GM23338 (cell line): ENCODE results near the gene CTNND2. TPM values are rescaled to one million over a fixed set of nuclear protein-coding genes. Genes with fewer than 3 reads are reported as not detected.

Experiments
- ATAC-seq: fragments of 200-7000 bp; cut with Tn5 transposase; 3 replicates; pipeline ENCODE4 v1.9.1; 2020
- DNase-seq: peaks from one replicate; pipeline ENCODE4 v3.0.0-alpha.2; 2015; ENCODE audit warnings: low spot score
- H2AFZ ChIP-seq: fragments of 200-600 bp; sonication (generic); 2 replicates; pipeline ENCODE4 v1.8.0; 2016; ENCODE audit warnings: antibody characterized with exemption, mild to moderate bottlenecking, moderate library complexity
- H3F3A ChIP-seq: fragments of 200-600 bp; sonication (generic); replicated peaks from 2 replicates; pipeline ENCODE4 v1.8.0; 2017; ENCODE audit warnings: antibody characterized with exemption, mixed run types, low read depth
- H3K27ac ChIP-seq: fragments of 200-600 bp; sonication (generic); 2 replicates; pipeline ENCODE4 v1.6.1; 2016; ENCODE audit warnings: low read depth
- H3K27me3 ChIP-seq: fragments of 200-600 bp; sonication (generic); 2 replicates; pipeline ENCODE4 v1.8.0; 2016; ENCODE audit warnings: mild to moderate bottlenecking, mixed run types, moderate library complexity; ENCODE audit not compliant: insufficient read depth
- H3K36me3 ChIP-seq: fragments of 200-600 bp; sonication (generic); 2 replicates; pipeline ENCODE4 v1.8.0; 2016; ENCODE audit warnings: mild to moderate bottlenecking; ENCODE audit not compliant: insufficient read depth
- H3K4me1 ChIP-seq: fragments of 200-600 bp; sonication (generic); 2 replicates; pipeline ENCODE4 v1.8.0; 2016; ENCODE audit warnings: mild to moderate bottlenecking, moderate library complexity; ENCODE audit not compliant: insufficient read depth
- H3K4me2 ChIP-seq: fragments of 200-600 bp; sonication (generic); 2 replicates; pipeline ENCODE4 v1.7.1; 2017; ENCODE audit warnings: mixed run types
- H3K4me3 ChIP-seq: fragments of 200-600 bp; sonication (generic); 2 replicates; pipeline ENCODE4 v1.6.1; 2016; ENCODE audit warnings: mixed run types
- H3K79me2 ChIP-seq: fragments of 200-600 bp; sonication (generic); replicated peaks from 2 replicates; pipeline ENCODE4 v1.8.0; 2017; ENCODE audit warnings: mild to moderate bottlenecking; ENCODE audit not compliant: insufficient read depth
- H3K9me2 ChIP-seq: fragments of 200-600 bp; sonication (generic); 2 replicates; pipeline ENCODE4 v1.8.0; 2017; ENCODE audit not compliant: insufficient read depth
- H4K20me1 ChIP-seq: fragments of 200-600 bp; sonication (generic); replicated peaks from 2 replicates; pipeline ENCODE4 v1.8.0; 2017; ENCODE audit warnings: mild to moderate bottlenecking; ENCODE audit not compliant: insufficient read depth
- H3K27ac Mint-ChIP-seq: 2 replicates; pipeline ENCODE4 v1.8.0; 2020; ENCODE audit warnings: inconsistent platforms, mild to moderate bottlenecking, moderate library complexity, mixed read lengths
- H3K27me3 Mint-ChIP-seq: 3 replicates; pipeline ENCODE4 v1.8.0; 2022; ENCODE audit warnings: low read depth, mild to moderate bottlenecking, moderate library complexity, mixed read lengths, inconsistent platforms; ENCODE audit not compliant: insufficient read depth, poor library complexity
- H3K36me3 Mint-ChIP-seq: 3 replicates; pipeline ENCODE4 v1.8.0; 2021; ENCODE audit warnings: low read depth, mild to moderate bottlenecking, inconsistent platforms, moderate library complexity, mixed read lengths
- H3K4me1 Mint-ChIP-seq: 3 replicates; pipeline ENCODE4 v1.8.0; 2020; ENCODE audit warnings: mild to moderate bottlenecking, inconsistent platforms, mixed read lengths
- H3K4me3 Mint-ChIP-seq: 3 replicates; pipeline ENCODE4 v1.8.0; 2021; ENCODE audit warnings: moderate library complexity, mild to moderate bottlenecking, inconsistent platforms, mixed read lengths
- H3K9me3 Mint-ChIP-seq: 3 replicates; pipeline ENCODE4 v1.8.0; 2020; ENCODE audit warnings: moderate library complexity, mild to moderate bottlenecking, inconsistent platforms, mixed read lengths
- CREB1 ChIP-seq: fragments of 250-450 bp; sonication (Bioruptor Pico); IDR thresholded peaks from 2 replicates; pipeline ENCODE4 v1.5.0; 2020; ENCODE audit warnings: low read depth, mild to moderate bottlenecking, moderate library complexity
- EZH2 ChIP-seq: fragments of 200-600 bp; sonication (generic); IDR thresholded peaks from one replicate; pipeline ENCODE4 v1.8.0; 2017; ENCODE audit warnings: antibody characterized with exemption, mild to moderate bottlenecking, low read depth; ENCODE audit not compliant: unreplicated experiment
- EZH2phosphoT487 ChIP-seq: fragments of 200-600 bp; sonication (generic); IDR thresholded peaks from one replicate; pipeline ENCODE4 v1.8.1; 2018; ENCODE audit warnings: antibody characterized with exemption; ENCODE audit not compliant: unreplicated experiment
- JUNB ChIP-seq: IDR thresholded peaks from one replicate; pipeline ENCODE4 v1.6.1; 2016; ENCODE audit warnings: antibody characterized with exemption; ENCODE audit not compliant: unreplicated experiment
- NANOG ChIP-seq: IDR thresholded peaks from 2 replicates; pipeline ENCODE4 v1.6.1; 2016; ENCODE audit warnings: antibody characterized with exemption, borderline replicate concordance
- POLR2AphosphoS5 ChIP-seq: IDR thresholded peaks from 2 replicates; pipeline ENCODE4 v1.6.1; 2016; ENCODE audit warnings: antibody characterized with exemption, low read depth
- STAT1 ChIP-seq: IDR thresholded peaks from one replicate; pipeline ENCODE4 v1.6.1; 2016; ENCODE audit warnings: antibody characterized with exemption; ENCODE audit not compliant: unreplicated experiment
- ZNF114 ChIP-seq: fragments of 250-450 bp; sonication (Bioruptor Pico); IDR thresholded peaks from 2 replicates; pipeline ENCODE4 v1.5.0; 2020; ENCODE audit warnings: mild to moderate bottlenecking, moderate library complexity
- ZNF331 ChIP-seq: fragments of 250-450 bp; sonication (Bioruptor Pico); IDR thresholded peaks from 2 replicates; pipeline ENCODE4 v1.5.0; 2020; ENCODE audit warnings: low read depth, mild to moderate bottlenecking, moderate library complexity
- polyA plus RNA-seq: library from polyadenylated mRNA; unstranded; fragments of >200 nt; fragmentation: Nextera tagmentation; extraction: Ambion mirVana; gene quantifications from 2 replicates; pipeline ENCODE4 v1.2.1, GENCODE V29; 2016
- total RNA-seq: library from RNA; depleted of rRNA; stranded (reverse); fragments of >200 nt; shearing (Covaris generic); gene quantifications from 2 replicates; pipeline ENCODE4 v1.2.3, GENCODE V29; 2014
- TF ChIP-seq, protein P1 (sequence below), 2 experiments: fragments of 200-600 bp in 1 of 2; sonication (generic) in 1 of 2; conservative IDR thresholded peaks; 2 replicates each; pipeline versions ENCODE4 v1.5.1 to v1.6.1; 2016 to 2017; ENCODE audit warnings: antibody characterized with exemption in 2 of 2, low read depth in 2 of 2, mild to moderate bottlenecking in 2 of 2, moderate library complexity in 1 of 2
- TF ChIP-seq, protein P2 (sequence below): fragments of 250-450 bp; sonication (Bioruptor Pico); IDR thresholded peaks from 2 replicates; pipeline ENCODE4 v1.5.0; 2020; ENCODE audit warnings: mild to moderate bottlenecking, moderate library complexity
- TF ChIP-seq, protein P3 (sequence below): IDR thresholded peaks from 2 replicates; pipeline ENCODE4 v1.6.1; 2016; ENCODE audit warnings: antibody characterized with exemption
- TF ChIP-seq, protein P4 (sequence below): IDR thresholded peaks from one replicate; pipeline ENCODE4 v1.6.1; 2018; ENCODE audit warnings: antibody characterized with exemption; ENCODE audit not compliant: unreplicated experiment

The CTNND2 gene
- total and polyA plus RNA-seq, 2 experiments from 2014 or later, result 5.1 to 7.0 TPM

DNA sequence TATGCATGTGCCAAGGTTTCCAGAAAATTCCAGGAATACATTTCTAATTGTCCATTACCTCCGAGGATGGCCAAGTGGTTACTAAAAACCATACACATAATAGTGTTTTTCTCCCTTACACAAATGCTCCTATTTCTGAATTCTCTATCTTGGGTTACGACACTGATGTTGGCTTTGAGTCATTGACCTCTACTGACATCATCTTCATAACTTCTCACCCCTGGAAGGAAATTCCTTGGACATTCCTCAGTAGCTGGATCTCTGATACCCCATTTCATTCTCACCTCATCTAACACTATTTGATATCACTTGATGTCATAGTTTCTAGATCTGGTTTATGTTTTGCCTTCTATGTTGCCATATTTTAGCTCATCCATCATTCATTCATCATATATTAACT lies 287.2 kb downstream of the CTNND2 start:
- H3K4me3 ChIP-seq, result no peak overlapping the region
- no peak overlapping the region for H3K4me3 Mint-ChIP-seq
- TF ChIP-seq, protein P1, sequence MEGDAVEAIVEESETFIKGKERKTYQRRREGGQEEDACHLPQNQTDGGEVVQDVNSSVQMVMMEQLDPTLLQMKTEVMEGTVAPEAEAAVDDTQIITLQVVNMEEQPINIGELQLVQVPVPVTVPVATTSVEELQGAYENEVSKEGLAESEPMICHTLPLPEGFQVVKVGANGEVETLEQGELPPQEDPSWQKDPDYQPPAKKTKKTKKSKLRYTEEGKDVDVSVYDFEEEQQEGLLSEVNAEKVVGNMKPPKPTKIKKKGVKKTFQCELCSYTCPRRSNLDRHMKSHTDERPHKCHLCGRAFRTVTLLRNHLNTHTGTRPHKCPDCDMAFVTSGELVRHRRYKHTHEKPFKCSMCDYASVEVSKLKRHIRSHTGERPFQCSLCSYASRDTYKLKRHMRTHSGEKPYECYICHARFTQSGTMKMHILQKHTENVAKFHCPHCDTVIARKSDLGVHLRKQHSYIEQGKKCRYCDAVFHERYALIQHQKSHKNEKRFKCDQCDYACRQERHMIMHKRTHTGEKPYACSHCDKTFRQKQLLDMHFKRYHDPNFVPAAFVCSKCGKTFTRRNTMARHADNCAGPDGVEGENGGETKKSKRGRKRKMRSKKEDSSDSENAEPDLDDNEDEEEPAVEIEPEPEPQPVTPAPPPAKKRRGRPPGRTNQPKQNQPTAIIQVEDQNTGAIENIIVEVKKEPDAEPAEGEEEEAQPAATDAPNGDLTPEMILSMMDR (conservative IDR thresholded peaks at IDR 0.05; ENCODE audit: low read depth in 2 of 2), result no peak
- no peak for TF ChIP-seq ZNF114 (CRISPR knock-in tag)
- TF ChIP-seq, protein P2, sequence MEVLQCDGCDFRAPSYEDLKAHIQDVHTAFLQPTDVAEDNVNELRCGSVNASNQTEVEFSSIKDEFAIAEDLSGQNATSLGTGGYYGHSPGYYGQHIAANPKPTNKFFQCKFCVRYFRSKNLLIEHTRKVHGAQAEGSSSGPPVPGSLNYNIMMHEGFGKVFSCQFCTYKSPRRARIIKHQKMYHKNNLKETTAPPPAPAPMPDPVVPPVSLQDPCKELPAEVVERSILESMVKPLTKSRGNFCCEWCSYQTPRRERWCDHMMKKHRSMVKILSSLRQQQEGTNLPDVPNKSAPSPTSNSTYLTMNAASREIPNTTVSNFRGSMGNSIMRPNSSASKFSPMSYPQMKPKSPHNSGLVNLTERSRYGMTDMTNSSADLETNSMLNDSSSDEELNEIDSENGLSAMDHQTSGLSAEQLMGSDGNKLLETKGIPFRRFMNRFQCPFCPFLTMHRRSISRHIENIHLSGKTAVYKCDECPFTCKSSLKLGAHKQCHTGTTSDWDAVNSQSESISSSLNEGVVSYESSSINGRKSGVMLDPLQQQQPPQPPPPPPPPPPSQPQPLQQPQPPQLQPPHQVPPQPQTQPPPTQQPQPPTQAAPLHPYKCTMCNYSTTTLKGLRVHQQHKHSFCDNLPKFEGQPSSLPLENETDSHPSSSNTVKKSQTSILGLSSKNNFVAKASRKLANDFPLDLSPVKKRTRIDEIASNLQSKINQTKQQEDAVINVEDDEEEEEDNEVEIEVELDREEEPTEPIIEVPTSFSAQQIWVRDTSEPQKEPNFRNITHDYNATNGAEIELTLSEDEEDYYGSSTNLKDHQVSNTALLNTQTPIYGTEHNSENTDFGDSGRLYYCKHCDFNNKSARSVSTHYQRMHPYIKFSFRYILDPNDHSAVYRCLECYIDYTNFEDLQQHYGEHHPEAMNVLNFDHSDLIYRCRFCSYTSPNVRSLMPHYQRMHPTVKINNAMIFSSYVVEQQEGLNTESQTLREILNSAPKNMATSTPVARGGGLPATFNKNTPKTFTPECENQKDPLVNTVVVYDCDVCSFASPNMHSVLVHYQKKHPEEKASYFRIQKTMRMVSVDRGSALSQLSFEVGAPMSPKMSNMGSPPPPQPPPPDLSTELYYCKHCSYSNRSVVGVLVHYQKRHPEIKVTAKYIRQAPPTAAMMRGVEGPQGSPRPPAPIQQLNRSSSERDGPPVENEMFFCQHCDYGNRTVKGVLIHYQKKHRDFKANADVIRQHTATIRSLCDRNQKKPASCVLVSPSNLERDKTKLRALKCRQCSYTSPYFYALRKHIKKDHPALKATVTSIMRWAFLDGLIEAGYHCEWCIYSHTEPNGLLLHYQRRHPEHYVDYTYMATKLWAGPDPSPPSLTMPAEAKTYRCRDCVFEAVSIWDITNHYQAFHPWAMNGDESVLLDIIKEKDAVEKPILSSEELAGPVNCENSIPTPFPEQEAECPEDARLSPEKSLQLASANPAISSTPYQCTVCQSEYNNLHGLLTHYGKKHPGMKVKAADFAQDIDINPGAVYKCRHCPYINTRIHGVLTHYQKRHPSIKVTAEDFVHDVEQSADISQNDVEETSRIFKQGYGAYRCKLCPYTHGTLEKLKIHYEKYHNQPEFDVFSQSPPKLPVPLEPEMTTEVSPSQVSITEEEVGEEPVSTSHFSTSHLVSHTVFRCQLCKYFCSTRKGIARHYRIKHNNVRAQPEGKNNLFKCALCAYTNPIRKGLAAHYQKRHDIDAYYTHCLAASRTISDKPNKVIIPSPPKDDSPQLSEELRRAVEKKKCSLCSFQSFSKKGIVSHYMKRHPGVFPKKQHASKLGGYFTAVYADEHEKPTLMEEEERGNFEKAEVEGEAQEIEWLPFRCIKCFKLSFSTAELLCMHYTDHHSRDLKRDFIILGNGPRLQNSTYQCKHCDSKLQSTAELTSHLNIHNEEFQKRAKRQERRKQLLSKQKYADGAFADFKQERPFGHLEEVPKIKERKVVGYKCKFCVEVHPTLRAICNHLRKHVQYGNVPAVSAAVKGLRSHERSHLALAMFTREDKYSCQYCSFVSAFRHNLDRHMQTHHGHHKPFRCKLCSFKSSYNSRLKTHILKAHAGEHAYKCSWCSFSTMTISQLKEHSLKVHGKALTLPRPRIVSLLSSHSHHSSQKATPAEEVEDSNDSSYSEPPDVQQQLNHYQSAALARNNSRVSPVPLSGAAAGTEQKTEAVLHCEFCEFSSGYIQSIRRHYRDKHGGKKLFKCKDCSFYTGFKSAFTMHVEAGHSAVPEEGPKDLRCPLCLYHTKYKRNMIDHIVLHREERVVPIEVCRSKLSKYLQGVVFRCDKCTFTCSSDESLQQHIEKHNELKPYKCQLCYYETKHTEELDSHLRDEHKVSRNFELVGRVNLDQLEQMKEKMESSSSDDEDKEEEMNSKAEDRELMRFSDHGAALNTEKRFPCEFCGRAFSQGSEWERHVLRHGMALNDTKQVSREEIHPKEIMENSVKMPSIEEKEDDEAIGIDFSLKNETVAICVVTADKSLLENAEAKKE (CRISPR knock-in tag), result no peak
- no peak for TF ChIP-seq POLR2AphosphoS5
- no peak for TF ChIP-seq JUNB
- no peak for TF ChIP-seq CREB1 (CRISPR knock-in tag)
- TF ChIP-seq ZNF331 (CRISPR knock-in tag), result no peak
- no peak for TF ChIP-seq EZH2
- TF ChIP-seq NANOG, result no peak
- TF ChIP-seq, protein P3, sequence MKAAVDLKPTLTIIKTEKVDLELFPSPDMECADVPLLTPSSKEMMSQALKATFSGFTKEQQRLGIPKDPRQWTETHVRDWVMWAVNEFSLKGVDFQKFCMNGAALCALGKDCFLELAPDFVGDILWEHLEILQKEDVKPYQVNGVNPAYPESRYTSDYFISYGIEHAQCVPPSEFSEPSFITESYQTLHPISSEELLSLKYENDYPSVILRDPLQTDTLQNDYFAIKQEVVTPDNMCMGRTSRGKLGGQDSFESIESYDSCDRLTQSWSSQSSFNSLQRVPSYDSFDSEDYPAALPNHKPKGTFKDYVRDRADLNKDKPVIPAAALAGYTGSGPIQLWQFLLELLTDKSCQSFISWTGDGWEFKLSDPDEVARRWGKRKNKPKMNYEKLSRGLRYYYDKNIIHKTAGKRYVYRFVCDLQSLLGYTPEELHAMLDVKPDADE, result no peak
- TF ChIP-seq STAT1, result no peak
- TF ChIP-seq, protein P4, sequence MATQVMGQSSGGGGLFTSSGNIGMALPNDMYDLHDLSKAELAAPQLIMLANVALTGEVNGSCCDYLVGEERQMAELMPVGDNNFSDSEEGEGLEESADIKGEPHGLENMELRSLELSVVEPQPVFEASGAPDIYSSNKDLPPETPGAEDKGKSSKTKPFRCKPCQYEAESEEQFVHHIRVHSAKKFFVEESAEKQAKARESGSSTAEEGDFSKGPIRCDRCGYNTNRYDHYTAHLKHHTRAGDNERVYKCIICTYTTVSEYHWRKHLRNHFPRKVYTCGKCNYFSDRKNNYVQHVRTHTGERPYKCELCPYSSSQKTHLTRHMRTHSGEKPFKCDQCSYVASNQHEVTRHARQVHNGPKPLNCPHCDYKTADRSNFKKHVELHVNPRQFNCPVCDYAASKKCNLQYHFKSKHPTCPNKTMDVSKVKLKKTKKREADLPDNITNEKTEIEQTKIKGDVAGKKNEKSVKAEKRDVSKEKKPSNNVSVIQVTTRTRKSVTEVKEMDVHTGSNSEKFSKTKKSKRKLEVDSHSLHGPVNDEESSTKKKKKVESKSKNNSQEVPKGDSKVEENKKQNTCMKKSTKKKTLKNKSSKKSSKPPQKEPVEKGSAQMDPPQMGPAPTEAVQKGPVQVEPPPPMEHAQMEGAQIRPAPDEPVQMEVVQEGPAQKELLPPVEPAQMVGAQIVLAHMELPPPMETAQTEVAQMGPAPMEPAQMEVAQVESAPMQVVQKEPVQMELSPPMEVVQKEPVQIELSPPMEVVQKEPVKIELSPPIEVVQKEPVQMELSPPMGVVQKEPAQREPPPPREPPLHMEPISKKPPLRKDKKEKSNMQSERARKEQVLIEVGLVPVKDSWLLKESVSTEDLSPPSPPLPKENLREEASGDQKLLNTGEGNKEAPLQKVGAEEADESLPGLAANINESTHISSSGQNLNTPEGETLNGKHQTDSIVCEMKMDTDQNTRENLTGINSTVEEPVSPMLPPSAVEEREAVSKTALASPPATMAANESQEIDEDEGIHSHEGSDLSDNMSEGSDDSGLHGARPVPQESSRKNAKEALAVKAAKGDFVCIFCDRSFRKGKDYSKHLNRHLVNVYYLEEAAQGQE, result no peak
- TF ChIP-seq EZH2phosphoT487, result no peak
- H3K27me3 Mint-ChIP-seq, result peaks cover 5% of the 10 kb centered on the region
- no peaks in the 10 kb centered on the region for H3K36me3 Mint-ChIP-seq
- H3K27me3 ChIP-seq, result no peaks in the 10 kb centered on the region
- H3K9me2 ChIP-seq, result no peaks in the 10 kb centered on the region
- no peaks in the 10 kb centered on the region for H3K9me3 Mint-ChIP-seq
- H3K36me3 ChIP-seq, result no peaks in the 10 kb centered on the region
- H3K79me2 ChIP-seq, result no peaks in the 10 kb centered on the region
- no peak overlapping the region for H3K4me2 ChIP-seq
- ATAC-seq (no peak), DNase-seq (no peak)
- H2AFZ ChIP-seq, result no peak overlapping the region
- H3K27ac ChIP-seq, result no peak overlapping the region
- H3K4me1 ChIP-seq, result no peaks in the 10 kb centered on the region
- peaks cover 7% of the 10 kb centered on the region for H3K4me1 Mint-ChIP-seq
- H3F3A ChIP-seq, result no peaks in the 10 kb centered on the region
- H3K27ac Mint-ChIP-seq, result no peak overlapping the region
- no peaks in the 10 kb centered on the region for H4K20me1 ChIP-seq
